Panc1 (cell line): ENCODE measurements around the gene SIRT6. TPM values are rescaled to one million over a fixed set of nuclear protein-coding genes. Genes with fewer than 3 reads are reported as not detected.
"Not testable (repeated sequence)": the region's sequence is repeated elsewhere in the genome, so short reads cannot be mapped to it uniquely, and the experiment has no call there.

Experiments
- ATAC-seq: fragments of 200-7000 bp; cut with Tn5 transposase; 2 replicates; pipeline ENCODE4 v1.9.1; 2020; ENCODE audit warnings: mild to moderate bottlenecking, moderate library complexity
- BruUV-seq: library from RNA; stranded (reverse); fragments of 400-500 nt; replicated peaks from 2 replicates; lab custom pipeline; 2021; lab: Mats Ljungman, UMichigan
- CTCF ChIA-PET: fragments of 300-600 bp; sonication (Branson Sonifier 250); formaldehyde crosslinking; loops from one replicate; lab custom pipeline; 2022; ENCODE audit warnings: antibody characterized with exemption; lab: Charles Lee
- POLR2A ChIA-PET: fragments of 300-600 bp; sonication (Branson Sonifier 250); formaldehyde crosslinking; loops from one replicate; lab custom pipeline; 2022; ENCODE audit warnings: antibody characterized with exemption; lab: Charles Lee
- DNase-seq: peaks from one replicate; pipeline ENCODE4 v3.0.0-alpha.2; 2010; ENCODE audit warnings: low read depth, low spot score
- H3K27ac ChIP-seq: 2 replicates; pipeline ENCODE4 v1.5.1; 2011; ENCODE audit warnings: mild to moderate bottlenecking, low read length, inconsistent platforms
- H3K27me3 ChIP-seq: fragments of 200-500 bp; sonication (Bioruptor generic); 2 replicates; pipeline ENCODE4 v1.6.0; 2014; ENCODE audit warnings: low read length, inconsistent platforms; ENCODE audit not compliant: control insufficient read depth, insufficient read depth
- H3K36me3 ChIP-seq: fragments of 200-500 bp; sonication (Bioruptor generic); 2 replicates; pipeline ENCODE4 v1.5.1; 2014; ENCODE audit warnings: inconsistent platforms, mild to moderate bottlenecking, low read length, moderate library complexity; ENCODE audit not compliant: control insufficient read depth, insufficient read depth
- H3K4me1 ChIP-seq: 2 replicates; pipeline ENCODE4 v1.5.1; 2011; ENCODE audit warnings: inconsistent platforms, mild to moderate bottlenecking, low read length, moderate library complexity; ENCODE audit not compliant: control insufficient read depth, insufficient read depth
- H3K4me3 ChIP-seq, 2 experiments: 2 replicates each; pipeline ENCODE4 v1.5.1; 2011 to 2012; ENCODE audit warnings: low read depth in 2 of 2, low read length in 2 of 2, mild to moderate bottlenecking in 2 of 2, inconsistent platforms in 1 of 2, moderate library complexity in 1 of 2
- H3K9me3 ChIP-seq: fragments of 200-500 bp; sonication (Bioruptor generic); 2 replicates; pipeline ENCODE4 v1.5.1; 2014; ENCODE audit warnings: low read depth, mild to moderate bottlenecking, inconsistent platforms, low read length, moderate library complexity; ENCODE audit not compliant: control insufficient read depth, insufficient read depth
- CTCF ChIP-seq: fragments of 450-650 bp; IDR thresholded peaks from 2 replicates; pipeline ENCODE4 v1.5.1; 2017; ENCODE audit warnings: mild to moderate bottlenecking
- POLR2AphosphoS5 ChIP-seq: IDR thresholded peaks from 2 replicates; pipeline ENCODE4 v1.6.1; 2012; ENCODE audit warnings: mild to moderate bottlenecking, low read depth, low read length, moderate library complexity
- REST ChIP-seq, 2 experiments: IDR thresholded peaks; 2 replicates each; pipeline ENCODE4 v1.6.1; 2011 to 2012; ENCODE audit warnings: low read depth in 2 of 2, control low read depth in 1 of 2, low read length in 1 of 2, mild to moderate bottlenecking in 1 of 2, moderate library complexity in 1 of 2; ENCODE audit not compliant: insufficient read depth in 1 of 2
- SIN3A ChIP-seq: IDR thresholded peaks from 2 replicates; pipeline ENCODE4 v1.6.1; 2012; ENCODE audit warnings: low read depth, mild to moderate bottlenecking, low read length, moderate library complexity, borderline replicate concordance; ENCODE audit not compliant: insufficient read depth
- TCF7L2 ChIP-seq: IDR thresholded peaks from 2 replicates; pipeline ENCODE4 v1.6.1; 2011; ENCODE audit warnings: mild to moderate bottlenecking, low read depth, low read length, inconsistent platforms
- in situ Hi-C: cut with HindIII; loops from 2 replicates; pipeline ENCODE4 v1.10.0; 2016; ENCODE audit warnings: low sequenced_read_pairs, low pct_unique_long_range_greater_than_20kb
- intact Hi-C: fragments of 100-400 bp; cut with micrococcal nuclease; formaldehyde crosslinking; loops from one replicate; pipeline ENCODE4 v1.10.0; 2022; ENCODE audit not compliant: unreplicated experiment
- total RNA-seq: library from RNA; stranded (reverse); gene quantifications from one replicate; pipeline ENCODE4 v1.2.1, GENCODE V29; 2021; ENCODE audit not compliant: unreplicated experiment

Gene SIRT6
- total RNA-seq, 1 experiment from 2014 or later = 19.8 TPM

GRCh38 chr19:4194353-4194752, 12.0 kb upstream of the SIRT6 start:
- in situ Hi-C loops (no loop called here), intact Hi-C loops (no loop called here)

GRCh38 chr19:4192537-4192936, 10.2 kb upstream of the SIRT6 start:
- H3K27me3 ChIP-seq, H3K36me3 ChIP-seq, H3K4me3 ChIP-seq, DNase-seq, ATAC-seq, CTCF ChIA-PET, H3K4me1 ChIP-seq, BruUV-seq, H3K27ac ChIP-seq, intact Hi-C loops, in situ Hi-C loops, H3K9me3 ChIP-seq: not testable (repeated sequence)
- POLR2A ChIA-PET = interaction anchor here (0.6 kb wide), 1 partner anchor 312 kb away, joined by 5 read pairs; no protein-coding TSS in a partner anchor

More at GRCh38 chr19:4194353-4194752, 12.0 kb upstream of the SIRT6 start:
- DNase-seq (no peak), ATAC-seq (no peak)
- POLR2A ChIA-PET = no interaction called here
- no peaks in the 10 kb centered on the region for H3K9me3 ChIP-seq
- no peak overlapping the region for H3K4me3 ChIP-seq
- BruUV-seq = no TSS peak
- no peaks in the 10 kb centered on the region for H3K36me3 ChIP-seq
- TF ChIP-seq REST (IDR thresholded peaks at IDR 0.05; ENCODE audit: insufficient read depth in 1 of 2, low read depth in 2 of 2, low read length in 1 of 2) (no peak), TCF7L2 (no peak), CTCF (no peak), SIN3A (no peak), POLR2AphosphoS5 (no peak)
- H3K4me1 ChIP-seq = no peaks in the 10 kb centered on the region
- no peak overlapping the region for H3K27ac ChIP-seq
- H3K27me3 ChIP-seq = peaks cover 3% of the 10 kb centered on the region; the same call in 1 of the 2 replicates
- CTCF ChIA-PET = no interaction called here

- no peak overlapping the region for H3K27ac ChIP-seq
- H3K27me3 ChIP-seq = no peaks in the 10 kb centered on the region
- TF ChIP-seq REST (IDR thresholded peaks at IDR 0.05; ENCODE audit: insufficient read depth in 1 of 2, low read depth in 2 of 2, low read length in 1 of 2) = no peak
- TF ChIP-seq CTCF = no peak
- no peak for TF ChIP-seq POLR2AphosphoS5
- no peak for TF ChIP-seq TCF7L2
- TF ChIP-seq SIN3A = no peak
- no TSS peak for BruUV-seq
- no peaks in the 10 kb centered on the region for H3K9me3 ChIP-seq
- no peaks in the 10 kb centered on the region for H3K4me1 ChIP-seq
- ChIA-PET CTCF (interaction anchor here (0.6 kb wide), 3 partner anchors 26 to 90 kb away, joined by 3 to 4 read pairs (median 4); no protein-coding TSS in a partner anchor), POLR2A (no interaction called here)
- intact Hi-C loops (no loop called here), in situ Hi-C loops (no loop called here)
- ATAC-seq (no peak), DNase-seq (no peak)
- no peaks in the 10 kb centered on the region for H3K36me3 ChIP-seq
- no peak overlapping the region for H3K4me3 ChIP-seq
Observed at GRCh38 chr19:4189641-4190040, 7.3 kb upstream of the SIRT6 start.
